AG09319 (cell line): ENCODE measurements around the gene CDC23.
A peak's percentile ranks its signal among the peaks of the same experiment; 100 is the strongest.

Experiments used
- DNase-seq: peaks from one replicate; pipeline ENCODE4 v3.0.0-alpha.2; 2010; ENCODE audit warnings: low read depth; ENCODE audit errors: extremely low read depth
- CTCF ChIP-seq: IDR thresholded peaks from 2 replicates; pipeline ENCODE4 v1.5.1; 2011; ENCODE audit warnings: low read depth, mild to moderate bottlenecking, inconsistent platforms, low read length, moderate library complexity

Gene CDC23

GRCh38 chr5:138139781-138140090 lies 73.4 kb downstream of the CDC23 start:
- no peak for TF ChIP-seq CTCF
- DNase-seq, result no peak

- no peak for TF ChIP-seq CTCF
- peak; percentile 7 for DNase-seq
Observed at GRCh38 chr5:138138949-138139780, 74.0 kb downstream of the CDC23 start, which contains the start of gene NME5. Gene NME5 (minus strand): TSS chr5:138139428. CDS start chr5:138138780, 648 bp downstream.
